ENCODE results near the gene DGLUCY.

GRCh38 chr14:91255026-91255695, 141.3 kb downstream of the DGLUCY start:
- TF ChIP-seq CTCF (IDR thresholded peaks at IDR 0.05): no peak
- no peak for TF ChIP-seq POLR2A (IDR thresholded peaks at IDR 0.05)
